ENCODE results near the gene PICK1.
A peak's percentile ranks its signal among the peaks of the same experiment; 100 is the strongest.
"Not testable (repeated sequence)": the region's sequence is repeated elsewhere in the genome, so short reads cannot be mapped to it uniquely, and the experiment has no call there.

The PICK1 gene

GRCh38 chr22:38074181-38075104, 17.2 kb downstream of the PICK1 start:
- Histone ChIP-seq H3K9ac (ENCODE audit: low read depth, low read length) (no peak overlapping the region), H3K27ac (ENCODE audit: low read length) (no peak overlapping the region), H3K27me3 (ENCODE audit: insufficient read depth, low read length) (peaks cover 1% of the 10 kb centered on the region; the same call in 1 of the 2 replicates), H3K9me3 (ENCODE audit: insufficient read depth, low read depth, low read length) (no peaks in the 10 kb centered on the region), H3K4me3 (ENCODE audit: low read length) (no peak overlapping the region), H3K36me3 (ENCODE audit: insufficient read depth, low read depth, low read length) (peaks cover 39% of the 10 kb centered on the region), H3K4me1 (ENCODE audit: insufficient read depth, low read length) (no peaks in the 10 kb centered on the region)

- Histone ChIP-seq H3K4me3 (ENCODE audit: low read length) (no peak overlapping the region), H3K4me1 (ENCODE audit: insufficient read depth, low read length) (no peaks in the 10 kb centered on the region), H3K27ac (ENCODE audit: low read length) (no peak overlapping the region), H3K36me3 (ENCODE audit: insufficient read depth, low read depth, low read length) (peaks cover 34% of the 10 kb centered on the region), H3K27me3 (ENCODE audit: insufficient read depth, low read length) (peaks cover 10% of the 10 kb centered on the region), H3K9ac (ENCODE audit: low read depth, low read length) (no peak overlapping the region), H3K9me3 (ENCODE audit: insufficient read depth, low read depth, low read length) (no peaks in the 10 kb centered on the region)
Measured at GRCh38 chr22:38075105-38075825, 18.1 kb downstream of the PICK1 start.

DNA sequence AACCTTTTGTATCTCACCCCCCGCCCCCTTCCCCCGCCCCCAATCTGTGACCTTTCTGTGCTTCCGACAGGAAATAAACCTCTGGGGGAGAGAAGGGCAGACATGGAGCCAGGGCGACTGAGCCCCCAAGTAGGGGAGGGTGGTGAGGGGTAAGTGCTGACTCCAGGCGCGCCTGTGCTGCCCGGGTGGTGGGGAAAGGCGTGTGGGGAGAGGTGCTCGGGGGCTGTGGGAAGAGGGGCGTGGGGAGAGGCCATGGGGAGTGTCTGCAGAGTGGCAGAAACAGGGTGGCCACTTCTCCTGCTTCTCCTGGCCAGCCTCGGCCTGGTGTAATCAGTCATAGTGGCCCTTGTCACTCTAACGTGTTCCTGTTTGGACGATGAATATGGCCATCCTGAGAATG, 18.8 kb downstream of the PICK1 start:
- Histone ChIP-seq H3K9me3 (ENCODE audit: insufficient read depth, low read depth, low read length) (no peaks in the 10 kb centered on the region), H3K36me3 (ENCODE audit: insufficient read depth, low read depth, low read length) (peaks cover 34% of the 10 kb centered on the region), H3K27me3 (ENCODE audit: insufficient read depth, low read length) (peaks cover 17% of the 10 kb centered on the region), H3K9ac (ENCODE audit: low read depth, low read length) (no peak overlapping the region), H3K4me1 (ENCODE audit: insufficient read depth, low read length) (no peaks in the 10 kb centered on the region), H3K4me3 (ENCODE audit: low read length) (no peak overlapping the region), H3K27ac (ENCODE audit: low read length) (no peak overlapping the region)

DNA sequence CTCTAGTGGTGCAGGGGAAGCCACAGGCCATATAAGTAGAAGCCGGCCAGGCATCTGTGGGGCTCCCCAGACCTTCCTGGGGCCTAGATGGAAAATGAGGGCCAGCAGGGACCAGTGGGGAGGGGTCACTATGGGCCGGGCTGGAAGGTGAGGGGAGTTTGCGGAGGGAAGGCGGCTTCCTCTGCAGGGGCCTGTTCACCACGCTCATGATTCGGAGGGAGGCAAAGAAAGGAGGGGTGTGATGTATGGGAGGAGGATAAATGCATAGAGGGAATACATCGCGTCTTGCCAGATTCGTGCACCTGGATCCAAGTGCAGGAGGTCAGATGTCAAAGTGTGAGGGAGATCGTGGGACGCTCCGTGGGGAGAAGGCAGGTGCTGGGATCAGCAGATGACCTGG, 19.9 kb downstream of the PICK1 start:
- Histone ChIP-seq H3K27me3 (ENCODE audit: insufficient read depth, low read length) (peaks cover 28% of the 10 kb centered on the region), H3K4me3 (ENCODE audit: low read length) (no peak overlapping the region), H3K36me3 (ENCODE audit: insufficient read depth, low read depth, low read length) (peaks cover 24% of the 10 kb centered on the region), H3K27ac (ENCODE audit: low read length) (no peak overlapping the region), H3K9ac (ENCODE audit: low read depth, low read length) (no peak overlapping the region), H3K4me1 (ENCODE audit: insufficient read depth, low read length) (no peaks in the 10 kb centered on the region), H3K9me3 (ENCODE audit: insufficient read depth, low read depth, low read length) (no peaks in the 10 kb centered on the region)

DNA sequence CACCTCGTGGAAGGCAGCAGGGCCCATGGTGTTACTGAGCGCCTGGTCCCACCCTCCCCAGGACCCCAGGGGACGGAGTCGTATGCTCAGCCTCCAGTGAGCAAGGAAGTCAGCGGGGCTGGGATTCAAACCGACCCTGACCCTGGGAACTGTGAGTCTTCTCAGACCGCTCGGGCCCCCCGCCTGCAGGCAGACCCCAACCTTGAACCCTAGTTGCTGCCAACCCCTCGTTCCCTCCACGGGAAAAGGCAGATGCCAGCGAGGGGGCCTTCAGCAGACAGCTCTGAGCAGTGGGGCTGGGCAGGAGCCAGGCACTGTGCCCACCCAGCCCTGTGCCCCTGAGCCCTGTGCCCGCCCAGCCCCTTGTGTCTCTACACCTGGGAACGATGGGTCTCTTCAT, 20.4 kb downstream of the PICK1 start:
- peaks cover 19% of the 10 kb centered on the region for H3K36me3 ChIP-seq (ENCODE audit: insufficient read depth, low read depth, low read length)
- no peak overlapping the region for H3K4me3 ChIP-seq (ENCODE audit: low read length)
- H3K4me1 ChIP-seq (ENCODE audit: insufficient read depth, low read length), result no peaks in the 10 kb centered on the region
- no peaks in the 10 kb centered on the region for H3K9me3 ChIP-seq (ENCODE audit: insufficient read depth, low read depth, low read length)
- no peak overlapping the region for H3K9ac ChIP-seq (ENCODE audit: low read depth, low read length)
- no peak overlapping the region for H3K27ac ChIP-seq (ENCODE audit: low read length)
- peaks cover 32% of the 10 kb centered on the region for H3K27me3 ChIP-seq (ENCODE audit: insufficient read depth, low read length)

GRCh38 chr22:38078046-38078840, 21.0 kb downstream of the PICK1 start:
- H3K4me1 ChIP-seq (ENCODE audit: insufficient read depth, low read length), result no peaks in the 10 kb centered on the region
- H3K4me3 ChIP-seq (ENCODE audit: low read length), result no peak overlapping the region
- peaks cover 13% of the 10 kb centered on the region for H3K36me3 ChIP-seq (ENCODE audit: insufficient read depth, low read depth, low read length)
- no peaks in the 10 kb centered on the region for H3K9me3 ChIP-seq (ENCODE audit: insufficient read depth, low read depth, low read length)
- H3K27me3 ChIP-seq (ENCODE audit: insufficient read depth, low read length), result peaks cover 38% of the 10 kb centered on the region
- no peak overlapping the region for H3K27ac ChIP-seq (ENCODE audit: low read length)
- no peak overlapping the region for H3K9ac ChIP-seq (ENCODE audit: low read depth, low read length)

DNA sequence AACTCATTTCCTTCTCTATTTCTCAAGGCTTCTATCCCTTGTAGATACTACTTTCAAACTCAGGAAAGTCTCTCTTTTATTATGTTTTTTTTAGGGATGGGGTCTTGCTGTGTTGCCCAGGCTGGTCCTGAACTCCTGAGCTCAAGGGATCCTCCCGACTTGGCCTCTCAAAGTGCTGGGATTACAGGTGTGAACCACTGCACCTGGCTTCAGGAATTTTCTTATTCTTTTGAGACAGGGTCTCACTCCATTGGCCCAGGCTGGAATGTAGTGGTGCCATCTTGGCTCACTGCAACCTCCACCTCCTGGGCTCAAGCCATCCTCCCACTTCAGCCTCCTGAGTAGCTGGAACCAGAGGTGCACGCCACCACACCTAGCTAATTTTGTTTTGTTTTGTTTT, 22.0 kb downstream of the PICK1 start:
- not testable (repeated sequence) for H3K9me3 ChIP-seq (ENCODE audit: insufficient read depth, low read depth, low read length); H3K9ac ChIP-seq (ENCODE audit: low read depth, low read length); H3K36me3 ChIP-seq (ENCODE audit: insufficient read depth, low read depth, low read length); H3K4me3 ChIP-seq (ENCODE audit: low read length); H3K4me1 ChIP-seq (ENCODE audit: insufficient read depth, low read length); H3K27ac ChIP-seq (ENCODE audit: low read length)
- peaks cover 40% of the 10 kb centered on the region for H3K27me3 ChIP-seq (ENCODE audit: insufficient read depth, low read length)

GRCh38 chr22:38079804-38080203, 22.6 kb downstream of the PICK1 start:
- H3K9ac ChIP-seq (ENCODE audit: low read depth, low read length), result no peak overlapping the region
- no peaks in the 10 kb centered on the region for H3K36me3 ChIP-seq (ENCODE audit: insufficient read depth, low read depth, low read length)
- peaks cover 4% of the 10 kb centered on the region; the same call in 1 of the 2 replicates for H3K4me1 ChIP-seq (ENCODE audit: insufficient read depth, low read length)
- peaks cover 40% of the 10 kb centered on the region for H3K27me3 ChIP-seq (ENCODE audit: insufficient read depth, low read length)
- no peaks in the 10 kb centered on the region for H3K9me3 ChIP-seq (ENCODE audit: insufficient read depth, low read depth, low read length)
- no peak overlapping the region for H3K27ac ChIP-seq (ENCODE audit: low read length)
- no peak overlapping the region for H3K4me3 ChIP-seq (ENCODE audit: low read length)

DNA sequence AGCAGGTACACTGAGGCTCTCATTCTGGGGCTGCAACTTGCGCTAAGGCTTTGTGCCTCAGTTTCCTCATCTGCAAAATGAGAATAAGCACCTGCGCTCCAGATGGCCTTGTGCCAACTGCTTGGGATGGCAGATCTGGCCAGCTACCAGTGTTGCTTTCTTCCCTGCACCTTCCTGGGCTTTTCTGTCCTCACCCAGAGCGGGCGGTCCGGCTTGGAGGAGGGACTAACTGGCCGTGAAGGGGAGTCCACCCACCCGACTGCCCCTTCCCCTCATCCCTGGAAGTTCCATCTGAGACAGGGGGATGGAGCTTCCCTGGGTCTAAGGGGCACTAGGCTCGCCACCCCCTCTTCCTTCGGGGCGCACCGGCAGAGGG, 23.3 kb downstream of the PICK1 start:
- Histone ChIP-seq H3K9ac (ENCODE audit: low read depth, low read length) (no peak overlapping the region), H3K9me3 (ENCODE audit: insufficient read depth, low read depth, low read length) (no peaks in the 10 kb centered on the region), H3K4me3 (ENCODE audit: low read length) (peak overlapping the region; percentile 58; the same call in 1 of the 2 replicates), H3K4me1 (ENCODE audit: insufficient read depth, low read length) (peaks cover 7% of the 10 kb centered on the region; the same call in 1 of the 2 replicates), H3K36me3 (ENCODE audit: insufficient read depth, low read depth, low read length) (no peaks in the 10 kb centered on the region), H3K27ac (ENCODE audit: low read length) (no peak overlapping the region), H3K27me3 (ENCODE audit: insufficient read depth, low read length) (peaks cover 40% of the 10 kb centered on the region)

DNA sequence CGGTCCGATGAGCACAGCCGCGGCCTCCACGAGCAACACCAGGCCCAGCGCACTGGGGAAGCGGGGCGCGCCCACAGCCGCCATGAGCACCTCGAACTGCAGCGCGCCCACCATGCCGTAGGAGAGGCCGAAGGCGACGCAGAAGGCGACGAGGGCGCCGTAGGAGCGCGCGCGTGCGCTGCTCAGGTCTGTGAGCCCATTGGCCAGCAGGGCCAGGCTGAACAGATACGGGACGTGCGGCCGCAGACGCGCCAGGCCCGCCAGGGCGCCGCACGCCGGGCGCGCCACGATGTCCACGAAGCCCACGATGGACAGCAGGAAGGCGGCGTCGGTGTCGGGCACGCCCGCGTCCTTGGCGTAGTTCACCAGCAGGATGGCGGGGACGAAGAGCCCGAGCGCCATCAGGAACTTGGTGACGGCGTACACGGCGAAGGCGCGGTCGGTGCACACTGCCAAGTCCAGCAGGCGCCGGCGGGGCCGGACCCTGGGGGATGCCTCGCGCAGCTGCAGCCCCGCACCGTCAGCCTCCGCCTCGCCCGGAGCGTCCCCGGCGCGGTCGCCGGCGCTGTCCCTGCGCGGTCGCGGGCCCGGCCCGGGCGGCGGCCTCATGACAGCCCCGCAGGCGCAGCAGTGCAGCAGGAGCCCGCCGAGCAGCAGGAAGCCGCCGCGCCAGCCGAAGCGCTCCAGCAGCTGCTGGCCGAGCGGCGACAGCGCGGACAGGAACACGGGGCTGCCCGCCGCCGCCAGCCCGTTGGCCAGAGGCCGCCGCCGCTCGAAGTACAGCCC, 23.8 kb downstream of the PICK1 start:
- peaks cover 40% of the 10 kb centered on the region for H3K27me3 ChIP-seq (ENCODE audit: insufficient read depth, low read length)
- H3K27ac ChIP-seq (ENCODE audit: low read length), result no peak overlapping the region
- peak overlapping the region; percentile 58 for H3K4me3 ChIP-seq (ENCODE audit: low read length)
- H3K9me3 ChIP-seq (ENCODE audit: insufficient read depth, low read depth, low read length), result no peaks in the 10 kb centered on the region
- H3K36me3 ChIP-seq (ENCODE audit: insufficient read depth, low read depth, low read length), result no peaks in the 10 kb centered on the region
- H3K4me1 ChIP-seq (ENCODE audit: insufficient read depth, low read length), result peaks cover 7% of the 10 kb centered on the region; the same call in 1 of the 2 replicates
- H3K9ac ChIP-seq (ENCODE audit: low read depth, low read length), result no peak overlapping the region

DNA sequence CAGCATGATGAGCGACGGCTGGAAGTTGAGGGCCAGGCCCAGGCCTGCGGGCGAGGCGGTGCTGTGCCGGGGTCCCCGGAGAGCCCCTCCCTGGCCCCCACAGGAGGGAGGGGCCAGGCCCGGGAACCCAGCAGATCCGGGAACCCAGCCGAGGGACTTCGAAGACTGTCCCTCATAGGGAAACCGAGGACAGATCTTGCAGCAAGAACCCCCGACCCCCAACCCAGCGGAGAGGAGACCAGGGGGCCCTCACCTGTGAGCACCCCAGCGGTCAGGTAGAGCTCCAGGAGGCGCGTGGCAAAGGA, 24.4 kb downstream of the PICK1 start:
- Histone ChIP-seq H3K4me1 (ENCODE audit: insufficient read depth, low read length) (peaks cover 7% of the 10 kb centered on the region; the same call in 1 of the 2 replicates), H3K27ac (ENCODE audit: low read length) (no peak overlapping the region), H3K36me3 (ENCODE audit: insufficient read depth, low read depth, low read length) (no peaks in the 10 kb centered on the region), H3K4me3 (ENCODE audit: low read length) (peak overlapping the region; percentile 22; the same call in 1 of the 2 replicates), H3K9me3 (ENCODE audit: insufficient read depth, low read depth, low read length) (no peaks in the 10 kb centered on the region), H3K9ac (ENCODE audit: low read depth, low read length) (no peak overlapping the region), H3K27me3 (ENCODE audit: insufficient read depth, low read length) (peaks cover 40% of the 10 kb centered on the region)
